IPS DF 6.9 (cell line): Measurements from ENCODE around the gene RBFOX2.

Source experiments
- DNase-seq: peaks from one replicate; pipeline ENCODE4 v3.0.0-alpha.2; 2013; ENCODE audit warnings: low read depth, low spot score
- H3K27ac ChIP-seq: one replicate; pipeline ENCODE4 v1.5.1; 2013; ENCODE audit warnings: low read length, control low read depth
- H3K27me3 ChIP-seq: 2 replicates; pipeline ENCODE4 v1.6.1; 2013; ENCODE audit warnings: mild to moderate bottlenecking, low read length; ENCODE audit not compliant: control insufficient read depth, insufficient read depth
- H3K36me3 ChIP-seq: 2 replicates; pipeline ENCODE4 v1.6.1; 2013; ENCODE audit warnings: low read length; ENCODE audit not compliant: control insufficient read depth, insufficient read depth
- H3K4me1 ChIP-seq: 2 replicates; pipeline ENCODE4 v1.6.1; 2013; ENCODE audit warnings: low read length; ENCODE audit not compliant: control insufficient read depth, insufficient read depth
- H3K4me3 ChIP-seq: 2 replicates; pipeline ENCODE4 v1.5.1; 2013; ENCODE audit warnings: mild to moderate bottlenecking, low read length
- H3K9me3 ChIP-seq: 2 replicates; pipeline ENCODE4 v1.6.1; 2013; ENCODE audit warnings: low read length, inconsistent platforms; ENCODE audit not compliant: control insufficient read depth, insufficient read depth
- WGBS: extraction: QIAGEN DNeasy Blood & Tissue Kit; methylation state at CpG from one replicate; pipeline ENCODE4 v1.1.7; 2013; ENCODE audit warnings: mixed read lengths, missing lambda C conversion rate; ENCODE audit not compliant: insufficient read length, insufficient coverage; 5-methylcytosine and 5-hydroxymethylcytosine counted together

RBFOX2 gene

GRCh38 chr22:35961480-35962295 is 66.9 kb downstream of the RBFOX2 start:
- Histone ChIP-seq H3K4me3 (no peak overlapping the region), H3K27ac (no peak overlapping the region), H3K36me3 (no peaks in the 10 kb centered on the region), H3K9me3 (no peaks in the 10 kb centered on the region), H3K27me3 (no peaks in the 10 kb centered on the region), H3K4me1 (peaks cover 3% of the 10 kb centered on the region; the same call in 1 of the 2 replicates)
- WGBS: no CpG with 5 or more reads among the region's 5 CpGs
- DNase-seq: peak; percentile 88

- H3K9me3 ChIP-seq: no peaks in the 10 kb centered on the region
- H3K27me3 ChIP-seq: no peaks in the 10 kb centered on the region
- H3K4me3 ChIP-seq: no peak overlapping the region
- H3K4me1 ChIP-seq: peaks cover 3% of the 10 kb centered on the region; the same call in 1 of the 2 replicates
- WGBS: no CpG with 5 or more reads among the region's 2 CpGs
- no peak overlapping the region for H3K27ac ChIP-seq
- H3K36me3 ChIP-seq: no peaks in the 10 kb centered on the region
- no peak for DNase-seq
These were observed 67.8 kb downstream of the RBFOX2 start for GRCh38 chr22:35960854-35961253.

- peaks cover 3% of the 10 kb centered on the region; the same call in 1 of the 2 replicates for H3K4me1 ChIP-seq
- no peak overlapping the region for H3K27ac ChIP-seq
- no peak overlapping the region for H3K4me3 ChIP-seq
- no peak for DNase-seq
- no CpG with 5 or more reads among the region's 5 CpGs for WGBS
- no peaks in the 10 kb centered on the region for H3K9me3 ChIP-seq
- H3K27me3 ChIP-seq: no peaks in the 10 kb centered on the region
- no peaks in the 10 kb centered on the region for H3K36me3 ChIP-seq
These were observed 69.4 kb downstream of the RBFOX2 start for GRCh38 chr22:35959121-35959800.

- no peak overlapping the region for H3K4me3 ChIP-seq
- H3K4me1 ChIP-seq: peaks cover 3% of the 10 kb centered on the region; the same call in 1 of the 2 replicates
- H3K27me3 ChIP-seq: no peaks in the 10 kb centered on the region
- no peaks in the 10 kb centered on the region for H3K9me3 ChIP-seq
- WGBS: no CpG with 5 or more reads among the region's 2 CpGs
- H3K27ac ChIP-seq: no peak overlapping the region
- H3K36me3 ChIP-seq: no peaks in the 10 kb centered on the region
- no peak for DNase-seq
These were observed 70.3 kb downstream of the RBFOX2 start for GRCh38 chr22:35958334-35958733.

GRCh38 chr22:35957589-35957988 is 71.0 kb downstream of the RBFOX2 start:
- WGBS: no CpG with 5 or more reads among the region's 1 CpG
- Histone ChIP-seq H3K4me1 (peaks cover 3% of the 10 kb centered on the region; the same call in 1 of the 2 replicates), H3K27ac (no peak overlapping the region), H3K4me3 (no peak overlapping the region), H3K9me3 (no peaks in the 10 kb centered on the region), H3K36me3 (no peaks in the 10 kb centered on the region), H3K27me3 (no peaks in the 10 kb centered on the region)
- DNase-seq: no peak

GRCh38 chr22:35956850-35957249 is 71.8 kb downstream of the RBFOX2 start:
- Histone ChIP-seq H3K27ac (no peak overlapping the region), H3K9me3 (no peaks in the 10 kb centered on the region), H3K36me3 (no peaks in the 10 kb centered on the region), H3K4me1 (peaks cover 1% of the 10 kb centered on the region; the same call in 1 of the 2 replicates), H3K27me3 (no peaks in the 10 kb centered on the region), H3K4me3 (no peak overlapping the region)
- DNase-seq: no peak
- no CpG with 5 or more reads among the region's 3 CpGs for WGBS

GRCh38 chr22:35955546-35955945 is 73.1 kb downstream of the RBFOX2 start:
- Histone ChIP-seq H3K4me1 (no peaks in the 10 kb centered on the region; the same call in 1 of the 2 replicates), H3K27ac (no peak overlapping the region), H3K27me3 (no peaks in the 10 kb centered on the region), H3K4me3 (no peak overlapping the region), H3K36me3 (no peaks in the 10 kb centered on the region), H3K9me3 (no peaks in the 10 kb centered on the region)
- no CpG with 5 or more reads among the region's 7 CpGs for WGBS
- DNase-seq: no peak

GRCh38 chr22:35952576-35952975 is 76.0 kb downstream of the RBFOX2 start:
- Histone ChIP-seq H3K27ac (no peak overlapping the region), H3K4me1 (no peaks in the 10 kb centered on the region), H3K4me3 (no peak overlapping the region), H3K27me3 (no peaks in the 10 kb centered on the region), H3K9me3 (no peaks in the 10 kb centered on the region), H3K36me3 (no peaks in the 10 kb centered on the region)
- DNase-seq: no peak

- no CpG with 5 or more reads among the region's 2 CpGs for WGBS
These were observed 78.4 kb downstream of the RBFOX2 start for GRCh38 chr22:35950262-35950661.

GRCh38 chr22:35949243-35949642 is 79.4 kb downstream of the RBFOX2 start:
- WGBS: no CpG with 5 or more reads among the region's 3 CpGs
- Histone ChIP-seq H3K9me3 (no peaks in the 10 kb centered on the region), H3K27ac (no peak overlapping the region), H3K4me3 (no peak overlapping the region), H3K27me3 (no peaks in the 10 kb centered on the region), H3K4me1 (no peaks in the 10 kb centered on the region), H3K36me3 (no peaks in the 10 kb centered on the region)
- DNase-seq: no peak

More at GRCh38 chr22:35950262-35950661, 78.4 kb downstream of the RBFOX2 start:
- no peak for DNase-seq
- no peaks in the 10 kb centered on the region for H3K36me3 ChIP-seq
- no peaks in the 10 kb centered on the region for H3K4me1 ChIP-seq
- no peaks in the 10 kb centered on the region for H3K9me3 ChIP-seq
- H3K27ac ChIP-seq: no peak overlapping the region
- no peak overlapping the region for H3K4me3 ChIP-seq
- H3K27me3 ChIP-seq: no peaks in the 10 kb centered on the region
